RWPE2 (cell line): ENCODE results near the gene SOX11.

Experiments used
- ATAC-seq: fragments of 200-7000 bp; cut with Tn5 transposase; 3 replicates; pipeline ENCODE4 v1.9.1; 2021; ENCODE audit warnings: low read depth
- DNase-seq: peaks from one replicate; pipeline ENCODE4 v3.0.0-alpha.2; 2020; ENCODE audit warnings: low spot score
- H3K27ac ChIP-seq: fragments of 450-650 bp; 2 replicates; pipeline ENCODE4 v1.5.1; 2017; ENCODE audit warnings: mild to moderate bottlenecking; ENCODE audit not compliant: poor library complexity, severe bottlenecking
- H3K27me3 ChIP-seq: fragments of 250-450 bp; sonication (Bioruptor Pico); 2 replicates; pipeline ENCODE4 v1.5.1; 2021; ENCODE audit warnings: mild to moderate bottlenecking, moderate library complexity; ENCODE audit not compliant: insufficient read depth, poor library complexity, severe bottlenecking
- H3K36me3 ChIP-seq: fragments of 250-450 bp; sonication (Bioruptor Pico); 2 replicates; pipeline ENCODE4 v1.5.1; 2020; ENCODE audit warnings: low read depth, mild to moderate bottlenecking, moderate library complexity
- H3K4me1 ChIP-seq: fragments of 250-450 bp; sonication (Bioruptor Pico); 2 replicates; pipeline ENCODE4 v1.5.1; 2021; ENCODE audit warnings: mild to moderate bottlenecking, moderate library complexity; ENCODE audit not compliant: insufficient read depth, poor library complexity, severe bottlenecking
- H3K4me3 ChIP-seq: fragments of 250-450 bp; sonication (Bioruptor Pico); 2 replicates; pipeline ENCODE4 v1.5.1; 2021; ENCODE audit warnings: mild to moderate bottlenecking, moderate library complexity; ENCODE audit not compliant: severe bottlenecking
- H3K9me3 ChIP-seq: fragments of 250-450 bp; sonication (Bioruptor Pico); 2 replicates; pipeline ENCODE4 v1.5.1; 2021; ENCODE audit warnings: mild to moderate bottlenecking, moderate library complexity; ENCODE audit not compliant: severe bottlenecking
- CTCF ChIP-seq: fragments of 450-650 bp; IDR thresholded peaks from one replicate; pipeline ENCODE4 v1.5.1; 2017; ENCODE audit warnings: mild to moderate bottlenecking, moderate library complexity; ENCODE audit not compliant: poor library complexity, severe bottlenecking

SOX11 gene

GRCh38 chr2:5690718-5691220 lies 1.4 kb upstream of the SOX11 start:
- ATAC-seq (no peak), DNase-seq (no peak)
- no peak overlapping the region for H3K4me3 ChIP-seq
- peaks cover 40% of the 10 kb centered on the region for H3K27me3 ChIP-seq
- H3K4me1 ChIP-seq = no peaks in the 10 kb centered on the region
- H3K36me3 ChIP-seq = no peaks in the 10 kb centered on the region
- no peak overlapping the region for H3K27ac ChIP-seq
- H3K9me3 ChIP-seq = no peaks in the 10 kb centered on the region
- TF ChIP-seq CTCF = no peak

GRCh38 chr2:5691221-5691984 lies 781 bp upstream of the SOX11 start:
- no peak for DNase-seq

GRCh38 chr2:5692561-5693286 lies 540 bp downstream of the SOX11 start:
- Histone ChIP-seq H3K9me3 (no peaks in the 10 kb centered on the region), H3K36me3 (no peaks in the 10 kb centered on the region), H3K27me3 (peaks cover 57% of the 10 kb centered on the region), H3K27ac (no peak overlapping the region), H3K4me1 (no peaks in the 10 kb centered on the region), H3K4me3 (no peak overlapping the region)
- no peak for TF ChIP-seq CTCF
- ATAC-seq (no peak), DNase-seq (no peak)

More at GRCh38 chr2:5691221-5691984, 781 bp upstream of the SOX11 start:
- ATAC-seq = no peak
- Histone ChIP-seq H3K4me3 (no peak overlapping the region), H3K27ac (no peak overlapping the region), H3K36me3 (no peaks in the 10 kb centered on the region), H3K9me3 (no peaks in the 10 kb centered on the region), H3K27me3 (peaks cover 47% of the 10 kb centered on the region), H3K4me1 (no peaks in the 10 kb centered on the region)
- TF ChIP-seq CTCF = no peak

GRCh38 chr2:5693287-5694201 lies 1.4 kb downstream of the SOX11 start:
- ATAC-seq = no peak
- peaks cover 62% of the 10 kb centered on the region for H3K27me3 ChIP-seq
- no peak overlapping the region for H3K27ac ChIP-seq
- H3K9me3 ChIP-seq = no peaks in the 10 kb centered on the region
- DNase-seq = no peak
- no peak overlapping the region for H3K4me3 ChIP-seq
- no peak for TF ChIP-seq CTCF
- no peaks in the 10 kb centered on the region for H3K36me3 ChIP-seq
- no peaks in the 10 kb centered on the region for H3K4me1 ChIP-seq
